Muscle of back (tissue), 11 donors: ENCODE measurements around the gene RGS18. TPM values are rescaled to one million over a fixed set of nuclear protein-coding genes. Genes with fewer than 3 reads are reported as not detected.
"Not testable (repeated sequence)": the region's sequence is repeated elsewhere in the genome, so short reads cannot be mapped to it uniquely, and the experiment has no call there.

Experiments used
- DNase-seq, 3 donors: peaks; one replicate each; pipeline versions ENCODE4 v3.0.0 to v3.0.0-alpha.2; 2013
- polyA plus RNA-seq, 10 donors: library from polyadenylated mRNA; unstranded; fragments of 120-200 nt; gene quantifications; one replicate each; pipeline ENCODE4 v1.2.1, GENCODE V29; 2013; ENCODE audit not compliant: insufficient read length in 10 of 10

RGS18 gene
- polyA plus RNA-seq, 10 donors = 0.80 to 2.0 (median 1.3) TPM

- DNase-seq = not testable (repeated sequence)
These were observed 6.7 kb downstream of the RGS18 start for GRCh38 chr1:192165002-192165401.

GRCh38 chr1:192167011-192167410, 8.7 kb downstream of the RGS18 start:
- no peak for DNase-seq

- peak; percentile 10 to 34 (median 23) for DNase-seq
These were observed 9.8 kb downstream of the RGS18 start for GRCh38 chr1:192167911-192168700.

- no peak for DNase-seq
These were observed 10.7 kb downstream of the RGS18 start for GRCh38 chr1:192168964-192169363.

GRCh38 chr1:192170196-192170984, 12.1 kb downstream of the RGS18 start:
- DNase-seq = no peak

GRCh38 chr1:192171123-192171522, 12.9 kb downstream of the RGS18 start:
- DNase-seq = no peak

GRCh38 chr1:192175971-192176370, 17.7 kb downstream of the RGS18 start:
- DNase-seq = no peak

- DNase-seq = no peak
These were observed 25.5 kb downstream of the RGS18 start for GRCh38 chr1:192183788-192184187.

- no peak for DNase-seq
These were observed 27.9 kb downstream of the RGS18 start for GRCh38 chr1:192186197-192186596.

GRCh38 chr1:192190066-192190465, 31.8 kb downstream of the RGS18 start:
- no peak for DNase-seq

GRCh38 chr1:192201303-192201702, 43.0 kb downstream of the RGS18 start:
- DNase-seq = no peak

- DNase-seq = no peak
These were observed 66.1 kb downstream of the RGS18 start for GRCh38 chr1:192224396-192224795.

- DNase-seq = no peak
These were observed 66.6 kb downstream of the RGS18 start for GRCh38 chr1:192224846-192225245.

GRCh38 chr1:192225266-192225665, 67.0 kb downstream of the RGS18 start:
- no peak for DNase-seq

GRCh38 chr1:192225703-192226102, 67.4 kb downstream of the RGS18 start:
- DNase-seq = peak in 1 of 3 donors; percentile 60

GRCh38 chr1:192227330-192227729, 69.1 kb downstream of the RGS18 start:
- DNase-seq = no peak

GRCh38 chr1:192227980-192228379, 69.7 kb downstream of the RGS18 start:
- DNase-seq = not testable (repeated sequence)

- no peak for DNase-seq
These were observed 74.7 kb downstream of the RGS18 start for GRCh38 chr1:192232817-192233417.

- no peak for DNase-seq
These were observed 76.9 kb downstream of the RGS18 start for GRCh38 chr1:192235127-192235526.
